EL (cell line): ENCODE measurements around the gene DOK1.

Experiments
- DNase-seq: peaks from one replicate; pipeline ENCODE4 v3.0.0-alpha.2; 2016

The DOK1 gene

GRCh38 chr2:74553892-74554819 lies at the start of gene DOK1, which contains the start of gene LOXL3:
DOK1 (plus strand) TSS chr2:74554720; CDS start chr2:74554755, 35 bp downstream.
LOXL3 (minus strand) TSS chr2:74553942; CDS start chr2:74552634, 1,308 bp downstream.
- DNase-seq = peak; percentile 94

GRCh38 chr2:74505448-74506246 lies 48.9 kb upstream of the DOK1 start:
- no peak for DNase-seq

GRCh38 chr2:74507145-74507925 lies 47.2 kb upstream of the DOK1 start, which contains the start of gene PCGF1:
PCGF1 (minus strand) TSS chr2:74507695; CDS start chr2:74507668, 27 bp downstream.
- DNase-seq = peak; percentile 97

GRCh38 chr2:74507926-74508520 lies 46.5 kb upstream of the DOK1 start:
- peak; percentile 68 for DNase-seq

- no peak for DNase-seq
Measured at GRCh38 chr2:74510272-74510671, 44.2 kb upstream of the DOK1 start.

- DNase-seq = peak; percentile 24
Measured at GRCh38 chr2:74511104-74511989, 43.2 kb upstream of the DOK1 start.

- no peak for DNase-seq
Measured at GRCh38 chr2:74512744-74513604, 41.5 kb upstream of the DOK1 start.

- no peak for DNase-seq
Measured at GRCh38 chr2:74513605-74514367, 40.7 kb upstream of the DOK1 start.

- DNase-seq = peak; percentile 38
Measured at GRCh38 chr2:74514368-74515270, 39.9 kb upstream of the DOK1 start, which contains the start of gene TLX2. TLX2 (plus strand) TSS chr2:74514450; CDS start chr2:74514807, 357 bp downstream.

GRCh38 chr2:74515271-74515980 lies 39.1 kb upstream of the DOK1 start:
- DNase-seq = no peak

- no peak for DNase-seq
Measured at GRCh38 chr2:74515981-74516633, 38.4 kb upstream of the DOK1 start.

- DNase-seq = no peak
Measured at GRCh38 chr2:74516650-74517049, 37.9 kb upstream of the DOK1 start.

- DNase-seq = no peak
Measured at GRCh38 chr2:74522516-74522915, 32.0 kb upstream of the DOK1 start.

GRCh38 chr2:74524005-74524404 lies 30.5 kb upstream of the DOK1 start:
- DNase-seq = no peak

- DNase-seq = no peak
Measured at GRCh38 chr2:74524955-74525716, 29.4 kb upstream of the DOK1 start.
